Measurements from ENCODE around the gene FRMD4B.

DNA sequence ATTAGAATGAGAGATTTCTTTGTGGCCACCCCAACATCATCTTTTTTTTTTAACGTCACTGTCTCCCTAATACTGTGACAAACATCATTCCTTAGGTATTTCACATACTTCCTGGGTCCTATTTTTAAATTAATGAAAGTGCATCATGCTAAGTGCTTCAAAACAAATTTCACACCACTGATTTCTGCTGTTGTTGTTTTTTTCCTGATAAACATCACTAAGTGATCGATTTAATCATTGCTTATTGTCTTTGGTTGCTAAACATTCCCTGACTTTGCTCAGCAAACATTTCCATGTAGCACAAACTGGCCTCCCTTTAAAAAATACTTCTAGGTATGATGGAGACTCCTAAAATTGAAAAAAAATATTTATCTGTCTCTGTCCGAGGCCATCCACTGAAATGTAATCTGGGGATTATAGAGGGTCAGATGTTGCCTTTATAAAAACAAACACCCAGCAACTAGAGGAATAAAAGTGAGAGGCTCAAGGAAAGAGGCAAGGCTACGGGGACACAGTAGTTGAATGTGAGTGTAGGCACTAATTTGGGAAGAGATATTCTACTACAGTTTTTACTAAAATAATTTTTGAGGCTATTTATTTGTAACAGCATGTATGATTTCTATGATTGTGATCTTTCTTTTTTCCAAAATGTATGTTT is 243.0 kb downstream of the FRMD4B start:
- TF ChIP-seq, protein P1, sequence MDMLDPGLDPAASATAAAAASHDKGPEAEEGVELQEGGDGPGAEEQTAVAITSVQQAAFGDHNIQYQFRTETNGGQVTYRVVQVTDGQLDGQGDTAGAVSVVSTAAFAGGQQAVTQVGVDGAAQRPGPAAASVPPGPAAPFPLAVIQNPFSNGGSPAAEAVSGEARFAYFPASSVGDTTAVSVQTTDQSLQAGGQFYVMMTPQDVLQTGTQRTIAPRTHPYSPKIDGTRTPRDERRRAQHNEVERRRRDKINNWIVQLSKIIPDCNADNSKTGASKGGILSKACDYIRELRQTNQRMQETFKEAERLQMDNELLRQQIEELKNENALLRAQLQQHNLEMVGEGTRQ (IDR thresholded peaks at IDR 0.05): no peak
- TF ChIP-seq POLR2A (IDR thresholded peaks at IDR 0.05; ENCODE audit: low read length): no peak
- TF ChIP-seq, protein P2, sequence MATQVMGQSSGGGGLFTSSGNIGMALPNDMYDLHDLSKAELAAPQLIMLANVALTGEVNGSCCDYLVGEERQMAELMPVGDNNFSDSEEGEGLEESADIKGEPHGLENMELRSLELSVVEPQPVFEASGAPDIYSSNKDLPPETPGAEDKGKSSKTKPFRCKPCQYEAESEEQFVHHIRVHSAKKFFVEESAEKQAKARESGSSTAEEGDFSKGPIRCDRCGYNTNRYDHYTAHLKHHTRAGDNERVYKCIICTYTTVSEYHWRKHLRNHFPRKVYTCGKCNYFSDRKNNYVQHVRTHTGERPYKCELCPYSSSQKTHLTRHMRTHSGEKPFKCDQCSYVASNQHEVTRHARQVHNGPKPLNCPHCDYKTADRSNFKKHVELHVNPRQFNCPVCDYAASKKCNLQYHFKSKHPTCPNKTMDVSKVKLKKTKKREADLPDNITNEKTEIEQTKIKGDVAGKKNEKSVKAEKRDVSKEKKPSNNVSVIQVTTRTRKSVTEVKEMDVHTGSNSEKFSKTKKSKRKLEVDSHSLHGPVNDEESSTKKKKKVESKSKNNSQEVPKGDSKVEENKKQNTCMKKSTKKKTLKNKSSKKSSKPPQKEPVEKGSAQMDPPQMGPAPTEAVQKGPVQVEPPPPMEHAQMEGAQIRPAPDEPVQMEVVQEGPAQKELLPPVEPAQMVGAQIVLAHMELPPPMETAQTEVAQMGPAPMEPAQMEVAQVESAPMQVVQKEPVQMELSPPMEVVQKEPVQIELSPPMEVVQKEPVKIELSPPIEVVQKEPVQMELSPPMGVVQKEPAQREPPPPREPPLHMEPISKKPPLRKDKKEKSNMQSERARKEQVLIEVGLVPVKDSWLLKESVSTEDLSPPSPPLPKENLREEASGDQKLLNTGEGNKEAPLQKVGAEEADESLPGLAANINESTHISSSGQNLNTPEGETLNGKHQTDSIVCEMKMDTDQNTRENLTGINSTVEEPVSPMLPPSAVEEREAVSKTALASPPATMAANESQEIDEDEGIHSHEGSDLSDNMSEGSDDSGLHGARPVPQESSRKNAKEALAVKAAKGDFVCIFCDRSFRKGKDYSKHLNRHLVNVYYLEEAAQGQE (IDR thresholded peaks at IDR 0.05): no peak
- no peak for TF ChIP-seq SREBF2 (IDR thresholded peaks at IDR 0.05)
- no peak for TF ChIP-seq RNF2 (IDR thresholded peaks at IDR 0.05; ENCODE audit: borderline replicate concordance, low read depth)
- TF ChIP-seq TP53 (CRISPR knock-in tag; IDR thresholded peaks at IDR 0.05): no peak

All from A549 (cell line).